ENCODE results near the gene PRSS57.

Gene PRSS57

DNA sequence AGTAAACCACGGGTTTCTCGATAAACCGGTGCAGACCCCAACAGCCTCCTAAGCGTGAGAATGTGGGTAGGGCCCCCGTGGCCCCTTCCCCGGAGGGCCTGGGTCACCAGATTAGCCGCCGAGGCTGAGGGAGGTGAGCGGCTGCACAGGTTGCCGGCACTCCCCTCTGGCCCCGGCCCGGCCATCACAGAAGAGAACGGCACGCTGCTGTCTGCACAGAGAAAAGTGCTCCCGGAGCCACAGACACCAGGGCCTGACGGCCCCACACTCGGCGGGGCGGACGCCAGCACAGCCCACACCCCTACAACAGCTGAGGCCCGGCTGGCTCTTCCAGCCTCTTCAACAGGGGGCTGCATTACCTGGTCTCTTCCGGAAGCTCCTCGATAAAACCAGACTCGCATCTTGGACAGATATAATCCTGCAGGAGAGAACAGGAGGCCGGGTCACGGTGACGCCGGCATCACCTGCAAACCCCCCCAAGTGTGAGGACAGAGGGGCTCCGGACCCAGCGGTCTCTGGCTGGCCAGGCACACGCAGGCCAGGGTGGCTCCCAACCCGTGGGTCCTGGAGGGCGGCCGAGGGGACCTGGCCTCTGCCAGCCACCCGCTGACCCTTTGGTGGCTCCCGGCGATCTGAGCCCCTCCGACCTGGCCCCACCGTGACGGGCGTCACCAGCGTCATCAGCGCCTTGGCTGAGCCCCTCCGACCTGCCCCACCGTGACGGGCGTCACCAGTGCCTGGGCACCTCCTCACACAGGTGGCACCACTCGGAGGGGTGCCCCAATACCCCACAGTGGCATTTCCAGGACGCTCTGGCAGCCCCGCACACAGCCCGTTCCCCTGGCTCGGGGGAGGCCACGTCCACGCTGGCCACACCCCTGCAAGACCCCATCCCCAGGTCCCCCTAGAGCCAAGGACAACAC, 42.5 kb downstream of the PRSS57 start:
- no peak for DNase-seq (ENCODE audit: low read depth in 2 of 2)

DNA sequence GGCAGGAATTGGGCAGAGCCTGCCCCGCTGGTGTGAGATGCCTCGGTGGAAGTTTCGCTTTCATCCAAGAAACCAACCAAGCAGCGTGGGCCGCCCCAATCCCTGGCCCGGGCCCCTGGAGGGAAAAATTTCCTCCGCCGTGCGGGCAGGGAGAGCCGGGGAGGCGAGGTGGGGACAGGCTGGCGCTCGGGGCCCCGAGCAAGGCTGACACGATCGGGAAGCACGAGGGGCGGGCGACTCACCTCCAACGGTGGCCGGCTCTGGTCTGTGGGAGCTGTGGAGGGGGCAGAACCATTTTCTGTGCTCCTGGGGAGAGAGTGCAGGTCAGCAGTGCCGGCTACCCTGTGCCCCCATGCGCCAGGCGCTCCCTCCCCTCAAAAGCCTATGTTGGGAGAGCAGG, 43.3 kb downstream of the PRSS57 start:
- no peak for DNase-seq (ENCODE audit: low read depth in 2 of 2)

DNA sequence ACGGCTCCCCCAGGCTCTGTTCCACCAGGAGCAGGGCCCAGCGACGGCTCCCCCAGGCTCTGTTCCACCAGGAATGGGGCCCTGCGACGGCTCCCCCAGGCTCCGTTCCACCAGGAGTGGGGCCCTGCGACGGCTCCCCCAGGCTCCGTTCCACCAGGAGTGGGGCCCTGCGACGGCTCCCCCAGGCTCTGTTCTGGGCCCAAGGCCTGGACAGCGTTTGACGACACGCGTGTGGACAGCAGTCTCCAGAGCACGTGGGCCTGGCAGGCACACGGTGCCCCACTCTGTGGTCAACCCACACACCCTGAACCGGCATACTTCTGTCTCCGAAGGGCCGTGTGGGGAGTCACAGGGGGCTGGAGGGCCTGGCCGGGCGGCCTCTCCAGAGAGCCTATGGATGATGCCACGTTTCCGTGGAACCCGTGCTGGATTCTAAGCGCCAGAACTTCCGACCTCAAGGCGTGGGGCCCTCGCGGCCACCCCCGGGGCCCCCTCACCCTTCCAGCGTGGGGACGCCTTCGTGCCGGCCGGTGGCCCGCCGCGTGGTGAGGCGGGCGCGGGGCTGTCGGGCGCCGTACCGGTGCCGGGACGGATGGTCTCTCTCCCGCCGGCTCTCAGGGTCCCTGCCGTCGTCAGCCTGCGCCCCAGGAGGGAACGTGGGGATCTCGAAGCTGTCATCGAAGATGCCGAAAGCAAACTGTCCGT, 44.0 kb downstream of the PRSS57 start:
- no peak for DNase-seq (ENCODE audit: low read depth in 2 of 2)

DNA sequence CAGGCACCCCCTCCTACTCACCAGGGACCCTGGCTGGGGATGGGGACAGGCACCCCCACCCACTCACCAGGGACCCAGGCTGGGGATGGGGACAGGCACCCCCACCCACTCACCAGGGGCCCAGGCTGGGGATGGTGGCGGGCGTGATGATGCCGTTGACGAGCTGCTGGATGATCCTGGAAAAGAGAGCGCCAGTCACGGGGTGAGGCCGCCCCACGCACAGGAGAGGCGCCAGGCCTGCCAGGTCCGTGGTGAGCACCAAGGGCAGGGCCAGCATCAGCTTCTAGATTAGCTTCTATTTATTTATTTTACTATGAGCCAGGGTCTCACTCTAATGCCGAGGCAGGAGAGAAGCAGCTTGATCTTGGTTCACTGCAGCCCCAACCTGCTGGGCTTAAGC, 45.1 kb downstream of the PRSS57 start:
- no peak for DNase-seq (ENCODE audit: low read depth in 2 of 2)

DNA sequence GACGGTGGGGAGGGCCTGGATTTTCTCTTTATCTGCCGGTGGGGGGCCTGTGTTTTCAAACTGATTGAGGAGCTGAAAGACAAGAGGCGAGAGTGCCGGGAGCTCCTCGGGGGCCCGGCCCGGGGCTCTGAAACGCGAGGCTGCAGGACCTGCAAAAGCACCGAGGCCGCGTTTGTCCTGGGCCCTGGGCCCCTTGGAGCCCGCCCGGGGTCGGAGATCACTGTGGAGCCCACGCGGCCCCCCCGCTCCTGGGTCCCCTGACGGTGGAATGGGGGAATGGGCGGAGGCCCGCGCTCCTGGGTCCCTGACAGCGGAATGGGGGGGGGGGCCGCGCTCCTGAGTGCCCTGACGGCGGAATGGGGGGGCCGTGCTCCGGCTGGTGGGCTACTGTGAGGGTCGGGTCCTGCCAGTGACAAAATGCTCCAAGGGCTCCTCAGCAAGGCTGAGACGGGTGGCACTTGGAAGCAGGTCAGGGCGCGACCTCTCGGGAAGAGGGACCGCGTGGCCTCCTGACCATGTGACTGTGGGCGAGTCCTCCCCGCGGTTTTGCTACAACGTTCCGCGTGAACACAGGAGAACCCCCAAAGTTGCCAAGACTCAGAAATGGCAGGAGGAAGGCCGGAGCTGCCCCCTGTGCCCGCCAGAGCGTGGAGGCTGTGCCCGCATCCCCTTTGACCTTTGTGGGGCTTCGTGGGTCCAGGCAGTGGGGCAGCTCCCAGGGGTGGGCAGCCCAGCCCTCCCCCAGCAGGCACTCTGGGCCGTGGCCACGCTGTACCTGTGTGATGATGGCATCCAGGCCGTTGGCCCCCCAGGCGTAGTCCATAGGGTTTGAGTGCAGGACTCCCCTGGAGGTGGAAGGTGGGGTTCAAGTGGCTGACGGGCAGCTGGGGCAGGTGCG, 46.1 kb downstream of the PRSS57 start:
- no peak for DNase-seq (ENCODE audit: low read depth in 2 of 2)

DNA sequence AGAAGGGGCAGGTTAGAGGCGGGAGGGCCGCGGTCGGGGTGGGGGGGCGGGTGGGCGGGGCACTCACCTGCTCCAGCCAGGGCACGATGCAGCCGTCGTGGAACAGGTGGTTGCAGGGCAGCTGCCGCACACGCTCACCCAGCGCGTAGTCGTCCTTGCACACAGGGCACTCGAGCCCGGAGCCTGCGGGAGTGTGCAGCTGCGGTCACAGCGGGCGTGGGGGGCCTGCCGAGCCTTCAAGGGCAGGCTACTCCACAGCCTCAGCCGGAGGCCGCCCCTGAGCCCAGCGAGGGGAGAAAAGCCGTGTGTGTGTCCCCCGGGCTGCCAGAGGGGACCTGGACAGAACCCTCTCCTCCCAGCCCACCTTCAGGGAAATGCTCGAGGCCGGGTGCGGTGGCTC, 46.9 kb downstream of the PRSS57 start:
- DNase-seq (ENCODE audit: low read depth in 2 of 2): no peak

DNA sequence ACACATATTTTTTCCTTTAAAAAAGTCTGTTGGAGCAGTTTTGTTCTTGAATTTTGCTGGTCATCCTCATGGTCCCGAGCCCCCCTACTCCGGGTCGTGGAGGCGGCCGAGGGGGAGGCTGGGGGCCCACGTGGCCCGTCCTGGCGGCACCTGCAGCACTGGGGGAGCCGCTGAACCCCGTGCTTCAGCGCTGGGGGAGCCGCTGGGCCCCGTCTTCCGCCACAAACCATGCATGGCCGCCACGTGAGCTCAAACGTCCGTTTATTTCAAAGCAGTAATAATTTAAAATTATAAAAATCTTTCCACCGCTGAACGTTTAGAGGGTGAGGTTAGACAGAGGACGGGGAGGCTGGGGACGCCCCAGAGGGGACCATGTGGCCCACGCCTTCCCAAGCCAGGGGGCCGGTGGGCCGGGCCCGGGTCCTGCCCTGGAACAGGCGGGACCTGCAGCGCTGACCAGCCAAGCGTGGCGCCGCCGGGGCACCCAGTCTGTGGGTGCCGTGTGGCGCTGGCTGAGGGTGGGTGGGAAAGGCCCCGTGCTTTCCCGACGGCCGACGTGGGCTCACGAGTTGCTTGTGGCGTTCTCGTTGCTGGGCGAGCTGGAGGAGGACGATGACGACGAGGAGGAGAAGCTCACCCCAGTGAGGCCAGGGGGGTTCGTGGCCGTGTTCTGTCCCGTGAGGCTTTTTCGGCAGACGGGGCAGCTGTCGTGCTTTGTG, 47.5 kb downstream of the PRSS57 start:
- DNase-seq (ENCODE audit: low read depth in 2 of 2): no peak

DNA sequence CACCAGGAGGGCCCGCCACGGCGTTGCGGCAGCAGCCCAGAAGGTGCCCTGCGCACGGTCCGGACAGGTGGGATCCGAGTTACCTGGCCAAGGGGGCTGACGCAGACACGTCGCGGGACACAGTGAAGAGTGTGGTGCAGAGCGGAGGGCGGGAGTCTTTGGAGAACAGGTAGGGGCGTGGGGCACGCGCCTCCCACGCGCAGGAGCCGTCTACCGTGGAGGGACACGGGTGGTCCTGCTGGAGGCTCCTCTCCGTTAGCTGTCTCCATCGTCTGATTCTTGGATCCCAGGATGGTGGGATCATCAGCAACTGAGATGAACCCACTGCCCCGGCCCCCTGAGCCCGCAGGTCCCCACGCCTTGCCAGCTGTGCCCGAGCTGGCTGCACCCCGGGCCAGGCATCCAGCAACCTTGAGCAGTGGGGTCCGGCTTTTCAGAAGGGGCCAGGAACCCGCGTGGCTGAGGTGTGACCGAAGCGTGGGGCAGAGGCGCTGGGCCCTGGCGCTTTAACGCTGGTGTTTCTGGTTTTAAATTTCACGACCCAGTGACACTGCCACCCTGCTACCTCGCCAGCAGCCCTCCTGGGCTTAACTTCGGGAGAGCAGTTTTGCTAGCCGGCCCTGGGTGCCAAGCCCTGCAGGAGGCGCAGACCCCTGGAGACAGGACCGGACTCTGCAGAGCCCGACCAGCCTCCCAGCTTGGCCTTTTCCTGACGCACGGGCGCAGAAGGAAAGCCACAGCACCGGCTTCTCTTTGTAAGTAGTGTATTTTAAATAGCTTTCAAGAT, 48.3 kb downstream of the PRSS57 start:
- no peak for DNase-seq (ENCODE audit: low read depth in 2 of 2)

DNA sequence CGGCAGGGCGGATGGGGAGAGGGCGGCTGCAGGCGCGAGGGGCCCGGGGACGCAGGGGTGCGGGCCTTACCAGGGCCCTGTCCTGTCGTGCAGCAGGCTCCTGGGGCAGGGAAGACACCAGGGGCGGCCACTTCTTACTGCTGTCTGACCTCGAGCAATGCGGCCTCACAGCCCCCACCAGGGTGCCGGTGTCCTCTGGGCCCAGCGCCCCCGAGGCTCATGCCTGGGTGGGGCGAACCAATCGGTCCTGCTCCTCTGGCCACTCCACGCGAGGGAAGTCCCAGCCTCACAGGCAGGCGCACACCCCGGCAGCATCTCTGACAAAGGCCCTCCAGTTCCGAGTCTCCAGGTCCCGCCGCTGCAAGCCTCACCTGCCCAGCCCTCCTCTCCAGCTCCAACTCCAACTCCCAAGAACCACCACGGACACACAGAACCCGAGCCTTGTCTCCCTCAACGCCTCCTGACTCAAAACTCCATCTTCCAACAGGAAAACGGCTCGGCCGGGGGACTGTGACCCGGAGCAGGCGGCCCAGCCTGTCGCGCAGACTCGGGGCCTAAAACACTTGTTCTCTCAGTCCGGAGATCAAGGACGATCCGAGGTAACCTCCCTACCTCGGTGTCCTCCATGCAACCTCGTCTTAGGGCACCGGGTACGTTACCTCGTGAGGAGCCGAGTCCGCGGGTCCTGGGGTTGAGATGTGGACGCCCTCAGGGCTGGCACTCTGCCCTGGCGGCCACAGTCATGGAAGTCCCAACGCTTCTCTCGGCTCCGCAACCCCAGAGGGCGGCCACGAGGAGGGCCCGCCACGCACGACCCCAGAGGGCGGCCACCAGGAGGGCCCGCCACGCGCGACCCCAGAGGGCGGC, 49.1 kb downstream of the PRSS57 start:
- DNase-seq (ENCODE audit: low read depth in 2 of 2): no peak

DNA sequence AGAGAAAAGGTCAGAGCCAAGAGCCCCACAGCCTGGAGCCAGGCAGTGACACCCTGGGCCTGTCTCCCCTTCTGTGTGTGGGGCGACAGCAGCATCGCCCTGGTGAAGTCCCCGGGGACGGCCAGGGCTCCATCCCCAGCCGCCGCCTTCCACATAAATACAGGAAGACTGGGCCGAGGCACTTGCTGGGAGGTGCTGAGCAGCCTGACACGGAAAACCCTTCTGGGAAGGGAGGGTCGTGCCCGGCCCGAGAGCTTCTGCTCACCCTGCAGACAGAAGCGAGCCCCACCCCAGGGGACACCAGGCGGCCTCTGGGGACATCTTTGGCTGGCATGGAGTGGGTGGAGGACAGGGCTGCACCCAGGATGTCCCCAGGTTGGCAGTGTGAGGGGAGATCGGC, 50.5 kb downstream of the PRSS57 start:
- DNase-seq (ENCODE audit: low read depth in 2 of 2): no peak

DNA sequence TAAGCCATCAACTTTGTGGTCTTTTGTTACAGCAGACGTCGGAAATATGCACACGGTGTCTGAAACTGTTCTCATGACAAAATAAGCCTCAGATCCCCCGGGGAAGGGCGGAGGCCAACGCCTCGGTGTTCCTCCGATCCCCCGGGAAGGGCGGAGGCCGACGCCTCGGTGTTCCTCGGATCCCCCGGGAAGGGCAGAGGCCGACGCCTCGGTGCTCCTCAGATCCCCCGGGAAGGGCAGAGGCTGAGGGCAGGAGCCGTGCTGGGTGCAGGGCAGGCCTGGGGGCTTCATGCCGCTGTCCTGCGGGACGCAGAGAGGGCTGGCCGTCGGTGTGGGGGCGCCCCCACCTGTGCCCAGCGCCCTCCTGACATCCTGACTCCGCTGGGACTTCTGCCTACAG, 50.9 kb downstream of the PRSS57 start:
- no peak for DNase-seq (ENCODE audit: low read depth in 2 of 2)

DNA sequence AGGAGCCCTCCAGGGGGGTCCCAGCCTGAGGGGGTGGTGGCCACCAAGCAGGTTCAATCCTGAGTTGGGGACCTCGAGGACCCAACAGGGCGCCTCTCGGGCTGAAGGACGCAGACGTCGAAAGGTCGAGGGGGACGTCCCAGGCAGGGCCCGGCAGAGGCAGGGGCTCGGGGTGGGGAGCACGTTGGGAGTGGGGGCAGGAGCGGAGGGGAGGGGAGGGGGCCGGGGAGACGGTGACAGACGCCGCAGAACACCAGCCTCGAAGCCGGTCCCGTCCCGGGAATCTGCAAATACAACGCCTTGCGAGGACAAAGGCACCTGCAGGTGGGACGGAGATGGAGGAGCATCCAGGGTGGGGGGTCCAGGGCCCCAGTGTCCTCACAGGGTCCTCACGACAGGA, 51.5 kb downstream of the PRSS57 start:
- no peak for DNase-seq (ENCODE audit: low read depth in 2 of 2)

DNA sequence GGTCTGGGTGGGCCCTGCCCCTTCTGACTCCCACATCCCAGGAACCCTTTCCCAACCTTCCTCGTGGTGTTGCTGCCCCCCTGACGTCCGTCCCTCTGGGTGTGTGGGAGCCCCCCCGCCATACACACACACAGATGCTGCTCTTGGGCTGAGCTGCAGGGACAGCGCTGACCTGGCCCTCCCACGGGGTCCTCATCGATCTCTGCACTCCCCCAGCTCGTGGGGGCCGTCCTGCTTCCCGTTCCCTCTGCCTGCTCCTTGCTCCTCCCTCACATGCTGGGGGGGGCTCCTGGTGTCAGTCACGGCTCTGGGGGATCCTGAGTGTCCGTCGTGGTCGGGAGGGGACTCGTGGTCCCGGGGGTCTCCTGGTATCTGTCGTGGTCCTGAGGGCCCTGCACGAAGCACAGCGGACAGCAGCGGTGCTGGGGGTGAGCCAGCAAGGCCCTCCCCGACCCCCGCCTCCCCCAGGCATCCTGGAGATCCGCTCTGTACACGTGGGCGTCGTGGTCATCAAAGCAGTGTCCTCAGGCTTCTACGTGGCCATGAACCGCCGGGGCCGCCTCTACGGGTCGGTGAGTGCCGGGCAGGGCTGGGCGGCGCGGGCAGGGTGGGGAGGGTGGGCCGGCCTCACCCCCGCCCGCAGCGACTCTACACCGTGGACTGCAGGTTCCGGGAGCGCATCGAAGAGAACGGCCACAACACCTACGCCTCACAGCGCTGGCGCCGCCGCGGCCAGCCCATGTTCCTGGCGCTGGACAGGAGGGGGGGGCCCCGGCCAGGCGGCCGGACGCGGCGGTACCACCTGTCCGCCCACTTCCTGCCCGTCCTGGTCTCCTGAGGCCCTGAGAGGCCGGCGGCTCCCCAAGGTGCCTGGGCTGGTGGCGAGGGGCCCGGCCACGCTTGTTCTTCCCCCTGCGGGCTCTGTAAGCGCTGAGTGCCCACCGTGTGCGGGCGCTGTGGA, 52.2 kb downstream of the PRSS57 start:
- no peak for DNase-seq (ENCODE audit: low read depth in 2 of 2)

DNA sequence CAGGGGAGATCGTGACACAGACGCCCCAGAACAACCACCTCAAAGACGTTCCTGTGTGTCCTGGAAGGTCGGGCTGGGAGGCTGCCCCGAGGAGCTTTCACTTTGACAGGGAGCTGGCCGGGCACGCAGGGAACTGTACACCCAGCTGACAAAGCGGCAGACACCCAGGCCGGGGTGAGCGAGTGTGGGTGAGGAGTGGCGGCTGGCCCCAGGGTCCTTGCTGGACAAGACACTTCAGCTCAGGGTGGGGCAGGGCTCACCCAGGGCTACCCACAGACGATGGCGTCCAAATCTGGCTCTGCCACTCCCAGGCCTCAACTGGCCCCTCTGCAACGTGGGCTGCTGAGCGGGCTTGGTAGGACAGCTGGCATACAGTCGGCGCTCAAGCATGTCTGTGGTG, 53.5 kb downstream of the PRSS57 start:
- no peak for DNase-seq (ENCODE audit: low read depth in 2 of 2)

DNA sequence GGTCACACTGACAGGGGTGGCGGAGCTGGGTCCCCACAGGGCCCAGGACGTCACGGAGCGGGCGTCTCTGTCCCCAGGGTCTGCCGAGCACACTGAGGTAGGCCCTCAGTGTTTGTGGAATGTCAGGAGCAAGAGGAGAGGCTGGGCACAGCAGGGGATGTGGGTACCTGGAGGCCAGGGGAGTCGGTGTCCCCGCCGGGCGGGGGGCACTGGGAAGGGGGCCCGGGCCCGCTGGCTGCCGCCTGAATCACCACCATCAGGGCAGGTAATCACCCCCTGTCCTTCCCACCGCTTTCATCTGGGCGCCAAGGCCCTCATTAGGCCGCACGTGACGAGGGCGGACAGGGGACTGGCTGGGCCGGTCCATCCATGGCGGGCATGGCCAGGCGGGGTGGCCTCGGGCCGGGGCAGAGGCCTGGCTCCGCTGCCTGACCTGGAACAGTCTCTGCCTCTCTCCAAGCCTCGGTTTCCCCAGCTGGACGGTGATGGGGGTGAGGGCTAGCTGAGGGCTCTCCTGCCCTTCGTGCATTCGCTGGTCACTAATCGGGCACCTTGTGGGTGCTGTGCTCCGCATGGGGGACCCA, 54.6 kb downstream of the PRSS57 start:
- no peak for DNase-seq (ENCODE audit: low read depth in 2 of 2)

DNA sequence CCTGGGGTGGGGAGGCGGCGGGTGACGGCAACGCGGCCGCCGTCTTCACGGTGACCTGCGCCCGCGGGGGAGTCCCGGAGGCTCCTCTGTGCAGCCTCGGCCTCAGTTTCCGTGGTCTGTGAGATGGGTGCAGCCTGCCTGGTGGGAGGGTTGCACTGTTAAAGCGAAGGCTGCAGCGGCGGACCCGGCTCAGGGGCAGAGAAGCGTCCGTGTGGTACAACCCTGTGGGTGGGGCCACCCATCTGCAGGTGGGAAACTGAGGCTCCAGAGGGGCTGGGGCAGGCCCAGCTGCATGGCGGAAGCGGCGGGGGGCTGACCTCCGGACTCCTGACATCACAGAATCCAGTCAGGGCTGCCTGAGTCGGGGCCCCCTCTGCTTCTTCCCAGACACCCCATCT, 55.1 kb downstream of the PRSS57 start:
- DNase-seq (ENCODE audit: low read depth in 2 of 2): no peak

DNA sequence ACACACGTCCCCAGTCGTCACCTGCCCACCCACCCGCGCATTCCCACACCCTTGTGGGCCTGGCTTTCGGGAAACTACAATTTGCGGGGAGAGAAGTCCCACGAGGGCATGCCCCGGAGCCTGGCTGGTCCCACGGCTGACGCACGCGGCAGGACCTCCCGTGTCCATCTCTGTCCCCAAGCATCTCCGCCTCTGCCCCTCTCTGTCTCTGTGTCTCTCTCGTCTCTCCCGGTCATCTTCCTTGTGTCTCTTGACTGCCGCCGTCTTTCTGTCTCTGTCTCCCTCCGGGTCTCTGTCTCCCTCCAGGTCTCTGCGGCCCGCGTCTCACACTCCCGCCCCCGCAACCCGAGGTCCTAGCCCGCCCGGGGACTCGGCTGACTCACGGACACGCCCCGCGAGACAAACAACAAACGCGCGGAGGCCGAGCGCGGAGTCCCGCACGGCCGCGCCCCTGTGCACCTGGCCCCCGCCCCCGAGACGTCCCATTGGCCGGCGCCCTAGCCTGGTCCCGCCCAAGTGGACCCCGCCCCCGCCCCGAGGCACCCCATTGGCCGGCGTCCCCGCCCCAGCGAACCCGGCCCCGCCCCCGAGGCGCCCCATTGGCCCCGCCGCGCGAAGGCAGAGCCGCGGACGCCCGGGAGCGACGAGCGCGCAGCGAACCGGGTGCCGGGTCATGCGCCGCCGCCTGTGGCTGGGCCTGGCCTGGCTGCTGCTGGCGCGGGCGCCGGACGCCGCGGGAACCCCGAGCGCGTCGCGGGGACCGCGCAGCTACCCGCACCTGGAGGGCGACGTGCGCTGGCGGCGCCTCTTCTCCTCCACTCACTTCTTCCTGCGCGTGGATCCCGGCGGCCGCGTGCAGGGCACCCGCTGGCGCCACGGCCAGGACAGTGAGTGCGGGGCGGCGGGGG, 55.7 kb downstream of the PRSS57 start, which contains the start of gene FGF22:
Gene FGF22 (plus strand): TSS at position 627 of the 908 bp plus-strand sequence. CDS start 47 bp downstream, at position 674.
- peak; percentile 93 to 94 for DNase-seq (ENCODE audit: low read depth in 2 of 2)

All from stimulated activated CD8-positive, alpha-beta memory T cell treated with anti-CD3 and anti-CD28 coated beads, Interleukin-7, amount 100 ng/mL, for 1 hour (primary cell).